Adrenal gland (tissue), 12 donors: ENCODE measurements around the gene GBF1. TPM values are rescaled to one million over a fixed set of nuclear protein-coding genes. Genes with fewer than 3 reads are reported as not detected.

ENCODE experiments used
- DNase-seq, 7 donors: peaks; one replicate each; pipeline ENCODE4 v3.0.0-alpha.2; 2019 to 2020
- H3K27ac ChIP-seq, 5 donors: fragments of 200-600 bp; sonication (generic) in 4 of 5; 1 replicate in 3 of 5; 2 replicates in 2 of 5; pipeline versions ENCODE4 v1.5.1 to v1.8.0; 2016 to 2020; ENCODE audit warnings: mild to moderate bottlenecking in 1 of 5
- H3K27me3 ChIP-seq: fragments of 200-600 bp; 2 replicates; pipeline ENCODE4 v1.8.0; 2021
- H3K36me3 ChIP-seq, 2 donors: fragments of 200-600 bp; replicated peaks in 1 of 2; 1 replicate in 1 of 2; 2 replicates in 1 of 2; pipeline versions ENCODE4 v1.5.1 to v1.8.0; 2018 to 2022
- H3K4me1 ChIP-seq, 2 donors: fragments of 200-600 bp; replicated peaks in 1 of 2; 1 replicate in 1 of 2; 2 replicates in 1 of 2; pipeline versions ENCODE4 v1.5.1 to v1.8.0; 2018 to 2021
- H3K4me3 ChIP-seq, 4 donors: fragments of 200-600 bp; sonication (generic) in 3 of 4; one replicate each; pipeline ENCODE4 v1.5.1; 2016 to 2018
- H3K9me3 ChIP-seq, 3 donors: fragments of 200-600 bp; sonication (generic) in 1 of 3; replicated peaks in 1 of 3; 1 replicate in 2 of 3; 2 replicates in 1 of 3; pipeline versions ENCODE4 v1.5.1 to v1.8.0; 2016 to 2021
- CTCF ChIP-seq, 6 experiments: fragments of 450-650 bp in 4 of 6; fragments of 200-600 bp in 2 of 6; sonication (generic) in 1 of 6; IDR thresholded peaks; 1 replicate in 5 of 6; 2 replicates in 1 of 6; pipeline versions ENCODE4 v1.5.1 to v1.8.0; 2016 to 2021; ENCODE audit warnings: antibody characterized with exemption in 6 of 6, mild to moderate bottlenecking in 2 of 6, moderate library complexity in 1 of 6
- POLR2A ChIP-seq, 2 donors: fragments of 450-650 bp; IDR thresholded peaks; one replicate each; pipeline ENCODE4 v1.6.1; 2017; ENCODE audit warnings: antibody characterized with exemption in 2 of 2, mild to moderate bottlenecking in 2 of 2, moderate library complexity in 1 of 2
- WGBS, 4 donors: extraction: QIAGEN DNeasy Blood & Tissue Kit in 2 of 4; methylation state at CpG; one replicate each; pipeline versions ENCODE4 v1.1.5 to v1.1.7; 2013 to 2017; 5-methylcytosine and 5-hydroxymethylcytosine counted together
- intact Hi-C, 2 donors: fragments of 100-400 bp; cut with DNase I; formaldehyde crosslinking; loops; one replicate each; pipeline versions ENCODE4 v1.14.1 to v1.15.0; 2022 to 2023
- polyA plus RNA-seq, 3 donors: library from polyadenylated mRNA; stranded (reverse); fragments of 200-250 nt in 2 of 3; fragments of 350-450 nt in 1 of 3; fragmentation: Illumina TruSeq in 1 of 3; extraction: RNeasy Lipid Tissue Mini Kit (QIAGEN cat#74804) in 1 of 3; gene quantifications; one replicate each; pipeline ENCODE4 v1.2.3, GENCODE V29; 2013 to 2014
- total RNA-seq, 9 donors: library from RNA; depleted of rRNA in 4 of 9; stranded (reverse); fragments of >200 nt in 4 of 9; fragments of 120-200 nt in 1 of 9; fragmentation: NEBNext Ultra II Directional in 1 of 9; extraction: Animal tissue kit (Norgen Biotek cat#: 25700) in 1 of 9; gene quantifications; one replicate each; pipeline versions ENCODE4 v1.1.0 to v1.2.4, GENCODE V29; 2013 to 2023
- donor health status: healthy with polysubstance abuse.
- donor health status: Bipolar disorder and iron deficiency.
- donor health status: DM: yes; HTN: yes; CAD: no.
- donor health status: DM: no; HTN: no; CAD: no.
- donor health status: DM: no; HTN: no; CAD: no.
- donor health status: DM: yes; HTN: yes; CAD: no.

The GBF1 gene
- total and polyA plus RNA-seq, 12 donors: 16.4 to 46.1 (median 37.7) TPM

- Histone ChIP-seq H3K9me3 (no peaks in the 10 kb centered on the region), H3K4me3 (no peak overlapping the region), H3K4me1 (peaks cover 17 to 18% of the 10 kb centered on the region in 2 donors), H3K36me3 (no peaks in the 10 kb centered on the region), H3K27ac (no peak overlapping the region), H3K27me3 (peaks cover 14% of the 10 kb centered on the region)
- TF ChIP-seq CTCF (IDR thresholded peaks at IDR 0.05): no peak
- TF ChIP-seq POLR2A (IDR thresholded peaks at IDR 0.05): no peak
- no peak for DNase-seq
- WGBS, 4 donors: 74 to 92% (median 75%) methylated on average over 10 to 12 of the region's 12 CpGs
- intact Hi-C loops: loop anchor here in 1 of 2 donors (5.0 kb wide), 1 partner anchor 167 kb away; no protein-coding TSS in a partner anchor
Observed at GRCh38 chr10:102234888-102235597, 10.3 kb upstream of the GBF1 start.

- Histone ChIP-seq H3K4me1 (peaks cover 13% of the 10 kb centered on the region in 2 donors), H3K4me3 (no peak overlapping the region), H3K27me3 (peaks cover 14% of the 10 kb centered on the region), H3K27ac (no peak overlapping the region), H3K9me3 (no peaks in the 10 kb centered on the region), H3K36me3 (no peaks in the 10 kb centered on the region)
- WGBS, 4 donors: 60 to 86% (median 78%) methylated on average over 1 of the region's 1 CpG
- no peak for TF ChIP-seq POLR2A (IDR thresholded peaks at IDR 0.05)
- no peak for TF ChIP-seq CTCF (IDR thresholded peaks at IDR 0.05)
- DNase-seq: no peak
- intact Hi-C loops: no loop called here
Observed at GRCh38 chr10:102235598-102235920, 9.8 kb upstream of the GBF1 start.

GRCh38 chr10:102236006-102236405 is 9.3 kb upstream of the GBF1 start:
- no peaks in the 10 kb centered on the region for H3K9me3 ChIP-seq
- peaks cover 10% of the 10 kb centered on the region for H3K27me3 ChIP-seq
- DNase-seq: no peak
- no peak overlapping the region for H3K27ac ChIP-seq
- intact Hi-C loops: no loop called here
- no peak for TF ChIP-seq POLR2A (IDR thresholded peaks at IDR 0.05)
- no peak for TF ChIP-seq CTCF (IDR thresholded peaks at IDR 0.05)
- peaks cover 9 to 13% of the 10 kb centered on the region in 2 donors for H3K4me1 ChIP-seq
- H3K36me3 ChIP-seq: no peaks in the 10 kb centered on the region
- 56 to 69% (median 64%) methylated on average over 8 of the region's 8 CpGs for WGBS, 4 donors
- no peak overlapping the region for H3K4me3 ChIP-seq

GRCh38 chr10:102237711-102238252 is 7.5 kb upstream of the GBF1 start:
- no peak for TF ChIP-seq CTCF (IDR thresholded peaks at IDR 0.05)
- TF ChIP-seq POLR2A (IDR thresholded peaks at IDR 0.05): no peak
- 59 to 81% (median 62%) methylated on average over 4 of the region's 4 CpGs for WGBS, 4 donors
- H3K9me3 ChIP-seq: no peaks in the 10 kb centered on the region
- H3K4me1 ChIP-seq: peaks cover 0 to 17% of the 10 kb centered on the region in 2 donors
- DNase-seq: no peak
- intact Hi-C loops: no loop called here
- no peaks in the 10 kb centered on the region for H3K36me3 ChIP-seq
- H3K27me3 ChIP-seq: peaks cover under 1% of the 10 kb centered on the region
- H3K27ac ChIP-seq: no peak overlapping the region
- no peak overlapping the region for H3K4me3 ChIP-seq
